Activated effector memory CD4-positive, alpha-beta T cell treated with anti-CD3 and anti-CD28 coated beads, Interleukin-2, amount 50 U/mL, for 16 hours (primary cell): ENCODE measurements around the gene TNFRSF17.

Experiments
- DNase-seq: peaks from one replicate; pipeline ENCODE4 v3.0.0-alpha.2; 2020

The TNFRSF17 gene

GRCh38 chr16:12009462-12009861, 44.5 kb downstream of the TNFRSF17 start:
- DNase-seq, result no peak

DNA sequence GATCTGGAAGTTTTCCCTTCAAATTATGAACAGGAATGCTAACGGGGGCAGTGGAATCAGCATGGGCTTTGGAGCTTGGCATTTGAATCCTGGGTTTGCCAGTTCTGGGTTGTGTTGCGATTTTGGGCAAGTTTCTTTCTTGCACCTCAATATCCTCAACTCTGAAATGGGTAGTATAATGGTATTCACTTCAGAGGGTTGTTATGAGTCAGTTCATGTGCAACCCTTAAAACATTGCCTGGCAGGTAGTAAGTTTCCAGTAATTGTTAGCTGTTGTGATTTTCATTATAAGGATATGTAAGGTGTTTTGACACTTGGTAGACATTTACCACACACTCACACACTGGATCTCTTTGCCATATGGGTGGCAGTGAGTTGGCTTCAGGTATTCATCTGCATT, 44.9 kb downstream of the TNFRSF17 start:
- DNase-seq, result no peak

GRCh38 chr16:12010388-12011251, 45.6 kb downstream of the TNFRSF17 start:
- DNase-seq, result no peak

DNA sequence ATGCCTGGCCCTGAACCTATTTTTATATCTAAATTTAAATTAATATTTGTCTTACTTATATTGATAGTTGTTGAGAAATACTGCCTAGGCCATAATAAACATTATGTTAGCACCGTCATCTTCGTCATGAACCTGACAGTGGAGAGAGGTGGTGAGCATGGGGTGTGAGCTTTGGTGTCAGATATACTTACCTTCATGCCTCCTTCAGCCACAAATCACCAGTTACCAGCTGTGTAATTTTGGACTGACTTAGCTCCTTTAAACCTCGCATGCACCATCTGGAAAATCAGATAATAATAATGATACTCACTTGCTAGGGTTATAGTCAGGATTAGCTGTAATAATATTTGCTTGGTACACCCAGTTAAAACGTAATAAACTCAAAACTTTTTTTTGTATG, 46.6 kb downstream of the TNFRSF17 start:
- DNase-seq, result no peak

- DNase-seq, result no peak
Measured at GRCh38 chr16:12016291-12016947, 51.4 kb downstream of the TNFRSF17 start.

GRCh38 chr16:12017558-12017957, 52.5 kb downstream of the TNFRSF17 start:
- no peak for DNase-seq
